Measurements from ENCODE around the gene SLC6A13.

Gene SLC6A13

DNA sequence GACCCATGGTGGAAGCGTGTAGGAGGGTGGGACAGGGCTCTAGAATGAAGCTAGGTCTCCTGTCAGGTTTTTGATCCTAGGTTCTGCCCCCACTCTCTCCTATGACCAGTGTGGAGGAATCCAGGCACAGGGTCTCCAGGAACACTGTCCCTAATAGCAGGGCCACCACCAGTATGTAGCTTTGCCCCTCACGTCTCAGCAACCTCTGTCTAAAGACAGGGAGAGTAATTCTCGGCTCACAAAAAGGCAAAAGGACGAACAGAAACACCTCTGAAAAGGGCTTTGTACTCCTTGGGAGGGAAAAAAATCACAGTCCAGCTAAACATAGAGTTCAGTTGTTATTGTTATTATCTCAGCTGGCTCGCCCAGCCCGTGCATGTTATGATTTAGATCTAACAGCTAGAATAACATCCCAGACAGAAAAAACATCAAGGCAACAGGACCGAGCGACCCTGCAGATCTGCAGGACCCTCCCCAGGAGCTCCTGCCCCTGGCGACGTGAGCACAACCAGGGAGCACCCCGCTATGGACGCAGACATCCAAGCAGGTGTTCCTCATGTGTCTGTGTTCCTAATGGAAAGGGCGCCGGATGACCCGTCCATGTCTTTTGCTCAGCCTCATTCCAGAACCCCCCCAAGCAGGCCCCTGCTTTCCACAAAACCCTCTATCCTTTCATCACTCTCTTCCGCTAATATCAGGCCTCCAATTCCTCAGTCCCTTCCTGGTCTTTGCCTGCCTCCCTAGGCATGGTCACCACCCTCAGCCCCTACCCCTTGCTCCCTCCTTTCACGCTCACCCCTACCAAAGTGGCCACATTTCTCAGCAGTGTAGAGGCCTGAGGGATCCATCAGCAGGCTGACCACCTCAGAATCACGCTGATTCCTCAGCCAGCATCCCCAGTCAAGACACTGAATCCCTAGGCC is 34.5 kb downstream of the SLC6A13 start:
- no peak for ATAC-seq
- TF ChIP-seq TSHZ2 (CRISPR knock-in tag; IDR thresholded peaks at IDR 0.05) (no peak), OSR1 (CRISPR knock-in tag; IDR thresholded peaks at IDR 0.05) (no peak), PPARA (CRISPR knock-in tag; IDR thresholded peaks at IDR 0.05; ENCODE audit: borderline replicate concordance) (no peak), BACH2 (CRISPR knock-in tag; IDR thresholded peaks at IDR 0.05; ENCODE audit: borderline replicate concordance) (no peak), ZFP30 (CRISPR knock-in tag; IDR thresholded peaks at IDR 0.05) (no peak), ZNF565 (CRISPR knock-in tag; conservative IDR thresholded peaks at IDR 0.05; ENCODE audit: low read depth) (no peak), ISL1 (CRISPR knock-in tag; IDR thresholded peaks at IDR 0.05) (no peak), TCF4 (CRISPR knock-in tag; IDR thresholded peaks at IDR 0.05; ENCODE audit: borderline replicate concordance) (no peak), ZNF70 (CRISPR knock-in tag; IDR thresholded peaks at IDR 0.05) (no peak), ESRRG (CRISPR knock-in tag; IDR thresholded peaks at IDR 0.05) (no peak), ZNF8 (CRISPR knock-in tag; IDR thresholded peaks at IDR 0.05) (no peak), GLIS3 (CRISPR knock-in tag; IDR thresholded peaks at IDR 0.05) (no peak), ARNTL (CRISPR knock-in tag; IDR thresholded peaks at IDR 0.05; ENCODE audit: borderline replicate concordance, low read depth) (no peak)
- TF ChIP-seq, protein P1, sequence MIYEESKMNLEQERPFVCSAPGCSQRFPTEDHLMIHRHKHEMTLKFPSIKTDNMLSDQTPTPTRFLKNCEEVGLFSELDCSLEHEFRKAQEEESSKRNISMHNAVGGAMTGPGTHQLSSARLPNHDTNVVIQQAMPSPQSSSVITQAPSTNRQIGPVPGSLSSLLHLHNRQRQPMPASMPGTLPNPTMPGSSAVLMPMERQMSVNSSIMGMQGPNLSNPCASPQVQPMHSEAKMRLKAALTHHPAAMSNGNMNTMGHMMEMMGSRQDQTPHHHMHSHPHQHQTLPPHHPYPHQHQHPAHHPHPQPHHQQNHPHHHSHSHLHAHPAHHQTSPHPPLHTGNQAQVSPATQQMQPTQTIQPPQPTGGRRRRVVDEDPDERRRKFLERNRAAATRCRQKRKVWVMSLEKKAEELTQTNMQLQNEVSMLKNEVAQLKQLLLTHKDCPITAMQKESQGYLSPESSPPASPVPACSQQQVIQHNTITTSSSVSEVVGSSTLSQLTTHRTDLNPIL (CRISPR knock-in tag; IDR thresholded peaks at IDR 0.05; ENCODE audit: low read depth): no peak
- TF ChIP-seq, protein P2, sequence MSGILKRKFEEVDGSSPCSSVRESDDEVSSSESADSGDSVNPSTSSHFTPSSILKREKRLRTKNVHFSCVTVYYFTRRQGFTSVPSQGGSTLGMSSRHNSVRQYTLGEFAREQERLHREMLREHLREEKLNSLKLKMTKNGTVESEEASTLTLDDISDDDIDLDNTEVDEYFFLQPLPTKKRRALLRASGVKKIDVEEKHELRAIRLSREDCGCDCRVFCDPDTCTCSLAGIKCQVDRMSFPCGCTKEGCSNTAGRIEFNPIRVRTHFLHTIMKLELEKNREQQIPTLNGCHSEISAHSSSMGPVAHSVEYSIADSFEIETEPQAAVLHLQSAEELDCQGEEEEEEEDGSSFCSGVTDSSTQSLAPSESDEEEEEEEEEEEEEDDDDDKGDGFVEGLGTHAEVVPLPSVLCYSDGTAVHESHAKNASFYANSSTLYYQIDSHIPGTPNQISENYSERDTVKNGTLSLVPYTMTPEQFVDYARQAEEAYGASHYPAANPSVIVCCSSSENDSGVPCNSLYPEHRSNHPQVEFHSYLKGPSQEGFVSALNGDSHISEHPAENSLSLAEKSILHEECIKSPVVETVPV (CRISPR knock-in tag; IDR thresholded peaks at IDR 0.05): no peak
- TF ChIP-seq, protein P3, sequence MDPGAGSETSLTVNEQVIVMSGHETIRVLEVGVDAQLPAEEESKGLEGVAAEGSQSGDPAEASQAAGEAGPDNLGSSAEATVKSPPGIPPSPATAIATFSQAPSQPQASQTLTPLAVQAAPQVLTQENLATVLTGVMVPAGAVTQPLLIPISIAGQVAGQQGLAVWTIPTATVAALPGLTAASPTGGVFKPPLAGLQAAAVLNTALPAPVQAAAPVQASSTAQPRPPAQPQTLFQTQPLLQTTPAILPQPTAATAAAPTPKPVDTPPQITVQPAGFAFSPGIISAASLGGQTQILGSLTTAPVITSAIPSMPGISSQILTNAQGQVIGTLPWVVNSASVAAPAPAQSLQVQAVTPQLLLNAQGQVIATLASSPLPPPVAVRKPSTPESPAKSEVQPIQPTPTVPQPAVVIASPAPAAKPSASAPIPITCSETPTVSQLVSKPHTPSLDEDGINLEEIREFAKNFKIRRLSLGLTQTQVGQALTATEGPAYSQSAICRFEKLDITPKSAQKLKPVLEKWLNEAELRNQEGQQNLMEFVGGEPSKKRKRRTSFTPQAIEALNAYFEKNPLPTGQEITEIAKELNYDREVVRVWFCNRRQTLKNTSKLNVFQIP (CRISPR knock-in tag; IDR thresholded peaks at IDR 0.05; ENCODE audit: borderline replicate concordance, low read depth): no peak

DNA sequence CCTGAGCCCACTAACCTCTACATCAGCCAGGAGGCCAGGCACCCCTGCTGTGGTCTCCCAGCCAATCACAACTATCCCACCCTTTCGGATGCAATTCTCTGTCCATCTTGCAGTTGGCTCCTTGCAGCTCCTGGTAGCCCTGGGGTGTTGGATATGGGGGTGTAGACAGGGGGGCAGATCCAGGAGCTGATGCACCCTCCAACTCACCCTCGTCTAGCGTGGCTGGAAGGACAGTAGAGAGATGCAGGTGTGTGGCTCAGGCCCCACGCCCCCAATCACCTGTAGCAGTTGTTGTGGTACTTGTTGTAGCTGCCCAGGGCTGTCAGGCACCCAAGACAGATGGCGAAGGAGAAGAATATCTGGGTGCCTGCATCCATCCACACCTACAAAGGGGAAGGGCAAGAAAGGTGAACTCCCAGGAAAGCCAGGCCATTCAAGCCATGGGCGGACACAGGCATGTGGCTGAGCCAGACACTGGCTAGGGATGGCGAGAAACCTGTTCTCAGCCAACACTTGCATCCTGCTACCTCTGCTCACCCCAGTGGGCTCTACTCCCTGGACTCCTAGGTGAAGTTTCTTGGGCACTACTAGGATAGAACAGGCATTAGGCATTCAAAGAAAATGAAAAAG is 35.2 kb downstream of the SLC6A13 start:
- no peak for ATAC-seq
- TF ChIP-seq ZNF70 (CRISPR knock-in tag; IDR thresholded peaks at IDR 0.05): no peak
- TF ChIP-seq ZC3H10 (CRISPR knock-in tag; IDR thresholded peaks at IDR 0.05): no peak
- TF ChIP-seq TCF4 (CRISPR knock-in tag; IDR thresholded peaks at IDR 0.05; ENCODE audit: borderline replicate concordance): no peak
- TF ChIP-seq ARNTL (CRISPR knock-in tag; IDR thresholded peaks at IDR 0.05; ENCODE audit: borderline replicate concordance, low read depth): no peak
- no peak for TF ChIP-seq OSR1 (CRISPR knock-in tag; IDR thresholded peaks at IDR 0.05)

DNA sequence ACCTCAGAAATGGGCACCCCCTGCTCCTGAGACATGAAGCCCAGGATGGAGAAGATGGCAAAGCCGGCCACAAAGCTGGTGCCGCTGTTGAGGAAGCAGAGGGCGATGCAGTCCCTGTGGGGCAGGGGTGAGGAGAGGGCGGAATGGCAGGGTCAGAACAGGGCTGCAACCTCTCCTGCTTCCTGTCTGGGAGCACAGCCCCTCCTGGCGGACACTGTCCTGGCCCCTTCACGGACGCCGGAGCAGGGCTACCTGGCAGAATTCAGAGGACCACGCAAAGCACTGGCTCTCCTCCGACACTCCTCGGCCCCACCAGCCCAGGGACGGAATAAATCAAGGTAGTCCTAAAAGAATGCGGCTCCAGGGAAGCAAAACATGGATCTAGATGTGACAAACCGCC is 36.2 kb downstream of the SLC6A13 start:
- no peak for TF ChIP-seq ARNTL (CRISPR knock-in tag; IDR thresholded peaks at IDR 0.05; ENCODE audit: borderline replicate concordance, low read depth)
- TF ChIP-seq ZFP30 (CRISPR knock-in tag; IDR thresholded peaks at IDR 0.05): no peak
- no peak for TF ChIP-seq ISL1 (CRISPR knock-in tag; IDR thresholded peaks at IDR 0.05)
- no peak for ATAC-seq

- no peak for ATAC-seq
- TF ChIP-seq ARNTL (CRISPR knock-in tag; IDR thresholded peaks at IDR 0.05; ENCODE audit: borderline replicate concordance, low read depth) (no peak), ESRRG (CRISPR knock-in tag; IDR thresholded peaks at IDR 0.05) (no peak), ISL1 (CRISPR knock-in tag; IDR thresholded peaks at IDR 0.05) (no peak), ZC3H10 (CRISPR knock-in tag; IDR thresholded peaks at IDR 0.05) (no peak), ZNF70 (CRISPR knock-in tag; IDR thresholded peaks at IDR 0.05) (no peak), PPARA (CRISPR knock-in tag; IDR thresholded peaks at IDR 0.05; ENCODE audit: borderline replicate concordance) (no peak), RARB (CRISPR knock-in tag; IDR thresholded peaks at IDR 0.05) (no peak), ZNF565 (CRISPR knock-in tag; conservative IDR thresholded peaks at IDR 0.05; ENCODE audit: low read depth) (no peak), OSR1 (CRISPR knock-in tag; IDR thresholded peaks at IDR 0.05) (no peak), TOX (CRISPR knock-in tag; IDR thresholded peaks at IDR 0.05; ENCODE audit: borderline replicate concordance) (no peak), ZFP30 (CRISPR knock-in tag; IDR thresholded peaks at IDR 0.05) (no peak), BACH2 (CRISPR knock-in tag; IDR thresholded peaks at IDR 0.05; ENCODE audit: borderline replicate concordance) (no peak)
- TF ChIP-seq, protein P2 (CRISPR knock-in tag; IDR thresholded peaks at IDR 0.05): no peak
Measured at GRCh38 chr12:225012-225411, 37.6 kb downstream of the SLC6A13 start.

Data from SK-N-SH treated with all-trans-retinoic acid at 6 μM for 48 hours (cell line).